PC-9 (cell line): ENCODE data around the gene TREX2. TPM values are rescaled to one million over a fixed set of nuclear protein-coding genes. Genes with fewer than 3 reads are reported as not detected.

Experiments used
- BruUV-seq: library from RNA; stranded (reverse); fragments of 400-500 nt; replicated peaks from 2 replicates; lab custom pipeline; 2021; lab: Mats Ljungman, UMichigan
- CTCF ChIA-PET: fragments of 300-600 bp; sonication (Branson Sonifier 250); formaldehyde crosslinking; loops from one replicate; lab custom pipeline; 2022; ENCODE audit warnings: antibody characterized with exemption; lab: Charles Lee
- POLR2A ChIA-PET: fragments of 300-600 bp; sonication (Branson Sonifier 250); formaldehyde crosslinking; loops from one replicate; lab custom pipeline; 2022; ENCODE audit warnings: antibody characterized with exemption; ENCODE audit not compliant: unreplicated experiment; lab: Charles Lee
- DNase-seq, 2 experiments: peaks; one replicate each; pipeline versions ENCODE4 v3.0.0 to v3.0.0-alpha.2; 2015 to 2022; ENCODE audit warnings: mixed read lengths in 1 of 2
- H2AFZ ChIP-seq: fragments of 200-600 bp; sonication (generic); 2 replicates; pipeline ENCODE4 v1.8.1; 2017; ENCODE audit warnings: antibody characterized with exemption
- H3F3A ChIP-seq: fragments of 200-600 bp; sonication (generic); 2 replicates; pipeline ENCODE4 v1.8.1; 2017; ENCODE audit warnings: antibody characterized with exemption, mild to moderate bottlenecking, low read depth; ENCODE audit not compliant: insufficient read depth
- H3K27ac ChIP-seq: fragments of 200-600 bp; sonication (generic); 2 replicates; pipeline ENCODE4 v1.6.1; 2016; ENCODE audit warnings: mixed run types
- H3K27me3 ChIP-seq: fragments of 200-600 bp; sonication (generic); 2 replicates; pipeline ENCODE4 v1.6.1; 2016; ENCODE audit warnings: low read depth, mixed run types; ENCODE audit not compliant: insufficient read depth
- H3K36me3 ChIP-seq: fragments of 200-600 bp; sonication (generic); 2 replicates; pipeline ENCODE4 v1.6.1; 2016; ENCODE audit warnings: low read depth, mixed run types
- H3K4me1 ChIP-seq: fragments of 200-600 bp; sonication (generic); replicated peaks from 2 replicates; pipeline ENCODE4 v1.6.1; 2016; ENCODE audit warnings: mixed run types; ENCODE audit not compliant: insufficient read depth
- H3K4me2 ChIP-seq: fragments of 200-600 bp; sonication (generic); 2 replicates; pipeline ENCODE4 v1.6.1; 2017; ENCODE audit warnings: mixed run types
- H3K4me3 ChIP-seq: fragments of 200-600 bp; sonication (generic); 2 replicates; pipeline ENCODE4 v1.6.1; 2016; ENCODE audit warnings: mixed run types
- H3K79me2 ChIP-seq: fragments of 200-600 bp; sonication (generic); 2 replicates; pipeline ENCODE4 v1.6.1; 2017; ENCODE audit warnings: low read depth, mixed run types
- H3K9me2 ChIP-seq: fragments of 200-600 bp; sonication (generic); 2 replicates; pipeline ENCODE4 v1.8.1; 2017; ENCODE audit warnings: mild to moderate bottlenecking; ENCODE audit not compliant: insufficient read depth
- H3K9me3 ChIP-seq: fragments of 200-600 bp; sonication (generic); 2 replicates; pipeline ENCODE4 v1.8.1; 2016; ENCODE audit warnings: low read depth; ENCODE audit not compliant: insufficient read depth
- H4K20me1 ChIP-seq: fragments of 200-600 bp; sonication (generic); 2 replicates; pipeline ENCODE4 v1.8.1; 2017; ENCODE audit not compliant: insufficient read depth
- EZH2 ChIP-seq: fragments of 200-600 bp; sonication (generic); IDR thresholded peaks from 2 replicates; pipeline ENCODE4 v1.8.0; 2017; ENCODE audit warnings: antibody characterized with exemption, low read depth
- intact Hi-C: fragments of 100-400 bp; cut with micrococcal nuclease; formaldehyde crosslinking; loops from one replicate; pipeline ENCODE4 v1.10.0; 2022; ENCODE audit not compliant: unreplicated experiment
- total RNA-seq: library from RNA; stranded (reverse); gene quantifications from 2 replicates; pipeline ENCODE4 v1.2.3, GENCODE V29; 2021
- TF ChIP-seq, protein P1 (sequence below): fragments of 200-600 bp; sonication (generic); conservative IDR thresholded peaks from 2 replicates; pipeline ENCODE4 v1.6.1; 2017; ENCODE audit warnings: mixed run types, antibody characterized with exemption, mild to moderate bottlenecking, moderate library complexity

The TREX2 gene
- total RNA-seq, 1 experiment from 2014 or later = 2.3 TPM

DNA sequence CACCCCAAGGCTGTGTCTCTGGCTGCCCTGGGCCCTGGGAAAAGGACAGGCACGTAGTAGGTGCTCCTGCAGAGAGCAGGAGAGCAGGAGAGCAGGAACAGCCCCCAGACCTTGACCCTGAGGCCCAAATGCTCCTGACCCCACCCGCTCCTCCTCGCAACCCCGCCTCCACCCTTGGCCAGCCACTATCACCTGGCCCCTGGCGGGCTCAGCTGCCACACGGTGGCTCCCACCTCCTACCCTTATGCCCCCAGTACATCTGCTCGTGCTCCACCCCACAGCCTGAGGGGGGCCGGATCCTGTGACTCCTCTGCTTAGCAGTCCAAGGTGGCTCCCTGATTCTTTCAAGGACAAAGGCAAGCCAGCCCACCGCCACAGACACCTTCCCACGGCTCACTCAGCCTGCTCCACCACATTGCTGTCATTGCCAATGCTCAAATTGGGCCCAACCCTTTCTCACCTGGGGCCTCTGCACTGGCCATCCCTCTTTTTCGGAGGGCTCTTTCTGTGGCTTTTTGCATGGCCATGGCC is 30.0 kb upstream of the TREX2 start:
- Histone ChIP-seq H3K27me3 (peaks cover 22% of the 10 kb centered on the region; the same call in 1 of the 2 replicates), H3K27ac (no peak overlapping the region), H4K20me1 (no peaks in the 10 kb centered on the region), H3K79me2 (no peaks in the 10 kb centered on the region), H3K9me2 (no peaks in the 10 kb centered on the region), H3K36me3 (no peaks in the 10 kb centered on the region), H3F3A (no peaks in the 10 kb centered on the region), H3K4me2 (no peak overlapping the region), H2AFZ (no peak overlapping the region), H3K4me3 (no peak overlapping the region), H3K9me3 (no peaks in the 10 kb centered on the region), H3K4me1 (no peaks in the 10 kb centered on the region)
- ChIA-PET POLR2A (no interaction called here), CTCF (no interaction called here)
- no TSS peak for BruUV-seq
- TF ChIP-seq, protein P1, sequence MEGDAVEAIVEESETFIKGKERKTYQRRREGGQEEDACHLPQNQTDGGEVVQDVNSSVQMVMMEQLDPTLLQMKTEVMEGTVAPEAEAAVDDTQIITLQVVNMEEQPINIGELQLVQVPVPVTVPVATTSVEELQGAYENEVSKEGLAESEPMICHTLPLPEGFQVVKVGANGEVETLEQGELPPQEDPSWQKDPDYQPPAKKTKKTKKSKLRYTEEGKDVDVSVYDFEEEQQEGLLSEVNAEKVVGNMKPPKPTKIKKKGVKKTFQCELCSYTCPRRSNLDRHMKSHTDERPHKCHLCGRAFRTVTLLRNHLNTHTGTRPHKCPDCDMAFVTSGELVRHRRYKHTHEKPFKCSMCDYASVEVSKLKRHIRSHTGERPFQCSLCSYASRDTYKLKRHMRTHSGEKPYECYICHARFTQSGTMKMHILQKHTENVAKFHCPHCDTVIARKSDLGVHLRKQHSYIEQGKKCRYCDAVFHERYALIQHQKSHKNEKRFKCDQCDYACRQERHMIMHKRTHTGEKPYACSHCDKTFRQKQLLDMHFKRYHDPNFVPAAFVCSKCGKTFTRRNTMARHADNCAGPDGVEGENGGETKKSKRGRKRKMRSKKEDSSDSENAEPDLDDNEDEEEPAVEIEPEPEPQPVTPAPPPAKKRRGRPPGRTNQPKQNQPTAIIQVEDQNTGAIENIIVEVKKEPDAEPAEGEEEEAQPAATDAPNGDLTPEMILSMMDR = no peak
- no peak for TF ChIP-seq EZH2
- no peak for DNase-seq
- intact Hi-C loops = no loop called here

GRCh38 chrX:153475271-153475670 is 29.4 kb upstream of the TREX2 start:
- H2AFZ ChIP-seq = no peak overlapping the region
- no peak overlapping the region for H3K4me3 ChIP-seq
- no peaks in the 10 kb centered on the region for H3K9me3 ChIP-seq
- intact Hi-C loops = no loop called here
- DNase-seq = no peak
- ChIA-PET POLR2A (no interaction called here), CTCF (no interaction called here)
- H4K20me1 ChIP-seq = no peaks in the 10 kb centered on the region
- no TSS peak for BruUV-seq
- H3F3A ChIP-seq = no peaks in the 10 kb centered on the region
- H3K4me2 ChIP-seq = no peak overlapping the region
- H3K27ac ChIP-seq = no peak overlapping the region
- H3K4me1 ChIP-seq = no peaks in the 10 kb centered on the region
- TF ChIP-seq, protein P1 = no peak
- TF ChIP-seq EZH2 = no peak
- no peaks in the 10 kb centered on the region for H3K36me3 ChIP-seq
- peaks cover 22% of the 10 kb centered on the region; the same call in 1 of the 2 replicates for H3K27me3 ChIP-seq
- H3K79me2 ChIP-seq = no peaks in the 10 kb centered on the region
- H3K9me2 ChIP-seq = no peaks in the 10 kb centered on the region

GRCh38 chrX:153474718-153475117 is 28.9 kb upstream of the TREX2 start:
- Histone ChIP-seq H3F3A (no peaks in the 10 kb centered on the region), H3K4me1 (no peaks in the 10 kb centered on the region), H3K9me2 (no peaks in the 10 kb centered on the region), H3K27me3 (peaks cover 22% of the 10 kb centered on the region; the same call in 1 of the 2 replicates), H2AFZ (no peak overlapping the region), H3K4me3 (no peak overlapping the region), H3K36me3 (no peaks in the 10 kb centered on the region), H4K20me1 (no peaks in the 10 kb centered on the region), H3K4me2 (no peak overlapping the region), H3K79me2 (no peaks in the 10 kb centered on the region), H3K27ac (no peak overlapping the region), H3K9me3 (no peaks in the 10 kb centered on the region)
- ChIA-PET CTCF (no interaction called here), POLR2A (no interaction called here)
- BruUV-seq = no TSS peak
- TF ChIP-seq EZH2 = no peak
- TF ChIP-seq, protein P1 = no peak
- intact Hi-C loops = no loop called here
- peak in 1 of 2 experiments; percentile 33 for DNase-seq
